OCI-LY1 (cell line): ENCODE results near the gene TCN1.

ENCODE experiments used
- H2AFZ ChIP-seq: fragments of 200-600 bp; sonication (generic), shearing (Covaris generic); 2 replicates; pipeline ENCODE4 v1.6.0; 2014; ENCODE audit warnings: antibody characterized with exemption, mild to moderate bottlenecking, low read length
- H3F3A ChIP-seq: fragments of 200-600 bp; sonication (generic), shearing (Covaris generic); 2 replicates; pipeline ENCODE4 v1.6.0; 2014; ENCODE audit warnings: mild to moderate bottlenecking, antibody characterized with exemption, low read length, moderate library complexity; ENCODE audit not compliant: insufficient read depth
- H3K27ac ChIP-seq: fragments of 200-600 bp; sonication (generic); 2 replicates; pipeline ENCODE4 v1.5.1; 2014; ENCODE audit warnings: low read length, mixed run types, mild to moderate bottlenecking, low read depth; ENCODE audit not compliant: poor library complexity, severe bottlenecking
- H3K27me3 ChIP-seq: fragments of 200-600 bp; sonication (generic); 2 replicates; pipeline ENCODE4 v1.6.0; 2014; ENCODE audit warnings: antibody characterized with exemption, mild to moderate bottlenecking, low read length, moderate library complexity; ENCODE audit not compliant: insufficient read depth
- H3K36me3 ChIP-seq: fragments of 200-600 bp; sonication (generic); 2 replicates; pipeline ENCODE4 v1.6.1; 2014; ENCODE audit warnings: mild to moderate bottlenecking, antibody characterized with exemption, low read length, moderate library complexity, mixed read lengths; ENCODE audit not compliant: insufficient read depth
- H3K4me1 ChIP-seq: fragments of 200-600 bp; sonication (generic); 2 replicates; pipeline ENCODE4 v1.5.1; 2014; ENCODE audit warnings: mild to moderate bottlenecking, low read length, moderate library complexity; ENCODE audit not compliant: insufficient read depth, severe bottlenecking
- H3K4me2 ChIP-seq: fragments of 200-600 bp; sonication (generic), shearing (Covaris generic); 2 replicates; pipeline ENCODE4 v1.6.1; 2014; ENCODE audit warnings: low read length
- H3K4me3 ChIP-seq: fragments of 200-600 bp; sonication (generic); 2 replicates; pipeline ENCODE4 v1.5.1; 2014; ENCODE audit warnings: low read length, low read depth, mild to moderate bottlenecking, mixed read lengths; ENCODE audit not compliant: poor library complexity, severe bottlenecking
- H3K79me2 ChIP-seq: fragments of 200-600 bp; shearing (Covaris generic); 2 replicates; pipeline ENCODE4 v1.6.1; 2016; ENCODE audit warnings: mixed run types, low read length, mixed read lengths; ENCODE audit not compliant: insufficient read depth
- H3K9ac ChIP-seq: fragments of 200-600 bp; sonication (generic), shearing (Covaris generic); 2 replicates; pipeline ENCODE4 v1.6.1; 2014; ENCODE audit warnings: mild to moderate bottlenecking, low read length, mixed read lengths
- H3K9me2 ChIP-seq: fragments of 200-600 bp; sonication (generic), shearing (Covaris generic); 2 replicates; pipeline ENCODE4 v1.6.1; 2014; ENCODE audit warnings: low read depth, mild to moderate bottlenecking, low read length, mixed read lengths
- H3K9me3 ChIP-seq: fragments of 200-600 bp; shearing (Covaris generic); 2 replicates; pipeline ENCODE4 v1.6.1; 2014; ENCODE audit warnings: low read length, mixed read lengths
- H4K20me1 ChIP-seq: fragments of 200-600 bp; sonication (generic), shearing (Covaris generic); 2 replicates; pipeline ENCODE4 v1.6.0; 2016; ENCODE audit warnings: mild to moderate bottlenecking, low read length; ENCODE audit not compliant: insufficient read depth
- EZH2 ChIP-seq: fragments of 200-600 bp; sonication (generic), shearing (Covaris generic); IDR thresholded peaks from 2 replicates; pipeline ENCODE4 v1.8.0; 2017; ENCODE audit warnings: borderline replicate concordance, mixed run types, mild to moderate bottlenecking, antibody characterized with exemption, low read length, moderate library complexity, mixed read lengths
- TF ChIP-seq, protein P1 (sequence below): fragments of 200-600 bp; sonication (generic), shearing (Covaris generic); IDR thresholded peaks from 2 replicates; pipeline ENCODE4 v1.5.1; 2017; ENCODE audit warnings: mild to moderate bottlenecking, antibody characterized with exemption, low read length, moderate library complexity, mixed read lengths

The TCN1 gene

DNA sequence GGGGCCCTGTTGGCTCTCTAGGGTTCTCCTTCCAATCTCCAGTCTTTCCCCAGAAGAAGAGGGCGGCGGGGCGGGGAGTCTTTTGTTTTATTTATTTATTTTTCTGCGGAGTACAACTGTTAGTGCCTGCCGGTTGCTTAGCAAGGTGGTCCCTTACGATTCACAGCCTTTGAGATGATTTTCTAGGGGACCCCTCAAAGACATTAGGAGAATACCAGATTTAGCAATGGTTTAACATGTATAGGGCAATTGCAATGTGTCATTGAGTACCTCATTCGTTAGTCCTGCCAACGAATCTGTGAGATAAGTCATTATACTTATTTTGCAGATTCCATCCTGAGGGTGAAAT, 55.4 kb downstream of the TCN1 start:
- peaks cover 33% of the 10 kb centered on the region for H3K36me3 ChIP-seq
- peak overlapping the region; percentile 93 for H2AFZ ChIP-seq
- no peak overlapping the region for H3K27ac ChIP-seq
- peaks cover 50% of the 10 kb centered on the region for H3K4me1 ChIP-seq
- H3F3A ChIP-seq, result no peaks in the 10 kb centered on the region
- no peaks in the 10 kb centered on the region for H3K9me3 ChIP-seq
- H3K27me3 ChIP-seq, result no peaks in the 10 kb centered on the region
- peak overlapping the region; percentile 89 for H3K4me3 ChIP-seq
- TF ChIP-seq, protein P1, sequence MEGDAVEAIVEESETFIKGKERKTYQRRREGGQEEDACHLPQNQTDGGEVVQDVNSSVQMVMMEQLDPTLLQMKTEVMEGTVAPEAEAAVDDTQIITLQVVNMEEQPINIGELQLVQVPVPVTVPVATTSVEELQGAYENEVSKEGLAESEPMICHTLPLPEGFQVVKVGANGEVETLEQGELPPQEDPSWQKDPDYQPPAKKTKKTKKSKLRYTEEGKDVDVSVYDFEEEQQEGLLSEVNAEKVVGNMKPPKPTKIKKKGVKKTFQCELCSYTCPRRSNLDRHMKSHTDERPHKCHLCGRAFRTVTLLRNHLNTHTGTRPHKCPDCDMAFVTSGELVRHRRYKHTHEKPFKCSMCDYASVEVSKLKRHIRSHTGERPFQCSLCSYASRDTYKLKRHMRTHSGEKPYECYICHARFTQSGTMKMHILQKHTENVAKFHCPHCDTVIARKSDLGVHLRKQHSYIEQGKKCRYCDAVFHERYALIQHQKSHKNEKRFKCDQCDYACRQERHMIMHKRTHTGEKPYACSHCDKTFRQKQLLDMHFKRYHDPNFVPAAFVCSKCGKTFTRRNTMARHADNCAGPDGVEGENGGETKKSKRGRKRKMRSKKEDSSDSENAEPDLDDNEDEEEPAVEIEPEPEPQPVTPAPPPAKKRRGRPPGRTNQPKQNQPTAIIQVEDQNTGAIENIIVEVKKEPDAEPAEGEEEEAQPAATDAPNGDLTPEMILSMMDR, result no peak
- TF ChIP-seq EZH2, result no peak
- H3K4me2 ChIP-seq, result peak overlapping the region; percentile 86
- peaks cover 9% of the 10 kb centered on the region for H3K79me2 ChIP-seq
- H3K9ac ChIP-seq, result peak overlapping the region; percentile 42
- no peaks in the 10 kb centered on the region for H3K9me2 ChIP-seq
- no peaks in the 10 kb centered on the region for H4K20me1 ChIP-seq

- no peaks in the 10 kb centered on the region for H3K9me2 ChIP-seq
- H3K4me3 ChIP-seq, result peak within 1 kb of the TSS; percentile 89
- TF ChIP-seq, protein P1, result peak; percentile 40; the same call in 1 of the 2 replicates
- no peak for TF ChIP-seq EZH2
- peaks cover 39% of the 10 kb centered on the region for H3K36me3 ChIP-seq
- no peaks in the 10 kb centered on the region for H3K9me3 ChIP-seq
- H3K4me2 ChIP-seq, result peak within 1 kb of the TSS; percentile 86
- H3K79me2 ChIP-seq, result peaks cover 9% of the 10 kb centered on the region
- H3F3A ChIP-seq, result no peaks in the 10 kb centered on the region
- H3K27me3 ChIP-seq, result no peaks in the 10 kb centered on the region
- H3K4me1 ChIP-seq, result peaks cover 45% of the 10 kb centered on the region
- no peaks in the 10 kb centered on the region for H4K20me1 ChIP-seq
- H3K27ac ChIP-seq, result peak within 1 kb of the TSS; percentile 50
- peak within 1 kb of the TSS; percentile 96 for H3K9ac ChIP-seq
- peak within 1 kb of the TSS; percentile 93 for H2AFZ ChIP-seq
These were observed 55.9 kb downstream of the TCN1 start, which contains the start of gene MRPL16 for GRCh38 chr11:59810189-59810910. MRPL16 (minus strand) TSS chr11:59810778; CDS start chr11:59810658, 120 bp downstream.

- Histone ChIP-seq H3K4me2 (no peak overlapping the region), H3F3A (no peaks in the 10 kb centered on the region), H3K4me1 (peaks cover 24% of the 10 kb centered on the region), H3K27ac (no peak overlapping the region), H3K4me3 (no peak overlapping the region), H3K9me2 (no peaks in the 10 kb centered on the region), H3K79me2 (peaks cover 9% of the 10 kb centered on the region), H3K27me3 (no peaks in the 10 kb centered on the region), H4K20me1 (no peaks in the 10 kb centered on the region), H3K9ac (no peak overlapping the region), H3K36me3 (peaks cover 45% of the 10 kb centered on the region), H2AFZ (no peak overlapping the region), H3K9me3 (no peaks in the 10 kb centered on the region)
- TF ChIP-seq, protein P1, result no peak
- no peak for TF ChIP-seq EZH2
These were observed 59.2 kb downstream of the TCN1 start for GRCh38 chr11:59807047-59807610.
